A549 (cell line): ENCODE results near the gene ALDOA. TPM values are rescaled to one million over a fixed set of nuclear protein-coding genes. Genes with fewer than 3 reads are reported as not detected.

Source experiments
- ATAC-seq, 2 experiments: fragments of 200-7000 bp in 1 of 2; fragments of >200 bp in 1 of 2; cut with Nextera tagmentation in 1 of 2; cut with Tn5 transposase in 1 of 2; 3 replicates each; pipeline versions ENCODE4 v1.8.0 to v1.9.1; 2018 to 2020; ENCODE audit warnings: mild to moderate bottlenecking in 1 of 2, moderate library complexity in 1 of 2
- CTCF ChIA-PET: fragments of 300-600 bp; sonication (Branson Sonifier 250); formaldehyde crosslinking; extraction: SDS; loops from one replicate; lab custom pipeline; 2021; ENCODE audit warnings: antibody characterized with exemption, inconsistent platforms; lab: Yijun Ruan, JAX
- POLR2A ChIA-PET: fragments of 350-600 bp; formaldehyde crosslinking; extraction: SDS; loops from one replicate; lab custom pipeline; 2021; ENCODE audit warnings: antibody characterized with exemption, inconsistent platforms; lab: Yijun Ruan, JAX
- DNase-seq, 2 experiments: peaks; one replicate each; pipeline versions ENCODE4 v3.0.0 to v3.0.0-alpha.2; 2011 to 2016; ENCODE audit warnings: low read depth in 1 of 2, low spot score in 1 of 2
- FAIRE-seq: peaks from 2 replicates; lab custom pipeline; 2011; peaks lifted over from hg19 to GRCh38; lab: Jason Lieb, UNC
- H3K27ac ChIP-seq, 2 experiments: fragments of >200 bp; sonication (Bioruptor Twin); formaldehyde crosslinking; 3 replicates each; pipeline ENCODE4 v1.5.1; 2016 to 2017
- H3K4me1 ChIP-seq: fragments of >200 bp; sonication (Bioruptor Twin); formaldehyde crosslinking; 3 replicates; pipeline ENCODE4 v1.6.1; 2016
- H3K4me2 ChIP-seq: fragments of >200 bp; sonication (Bioruptor Twin); formaldehyde crosslinking; 3 replicates; pipeline ENCODE4 v1.6.1; 2016
- H3K4me3 ChIP-seq: fragments of >200 bp; sonication (Bioruptor Twin); formaldehyde crosslinking; 3 replicates; pipeline ENCODE4 v1.5.1; 2016
- H3K9me3 ChIP-seq: fragments of >200 bp; sonication (Bioruptor Twin); formaldehyde crosslinking; 3 replicates; pipeline ENCODE4 v1.6.1; 2016
- CHD4 ChIP-seq: fragments of 200-600 bp; sonication (generic); IDR thresholded peaks from 2 replicates; pipeline ENCODE4 v1.6.1; 2016; ENCODE audit warnings: antibody characterized with exemption, mild to moderate bottlenecking, borderline replicate concordance
- CTCF ChIP-seq: fragments of >200 bp; sonication (Bioruptor Twin); formaldehyde crosslinking; IDR thresholded peaks from 3 replicates; pipeline ENCODE4 v1.5.1; 2016
- JUNB ChIP-seq: fragments of >200 bp; sonication (Bioruptor Twin); formaldehyde crosslinking; IDR thresholded peaks from 2 replicates; pipeline ENCODE4 v1.6.1; 2016
- MAFK ChIP-seq: fragments of 450-650 bp; IDR thresholded peaks from 2 replicates; pipeline ENCODE4 v1.6.1; 2014; ENCODE audit not compliant: partially characterized antibody
- MAZ ChIP-seq: fragments of 150-350 bp; IDR thresholded peaks from 2 replicates; pipeline ENCODE4 v1.6.1; 2014; ENCODE audit warnings: antibody characterized with exemption, low read depth, low read length, borderline replicate concordance
- NFE2L2 ChIP-seq: fragments of 150-350 bp; conservative IDR thresholded peaks from 2 replicates; pipeline ENCODE4 v1.6.1; 2014; ENCODE audit warnings: low read length
- NPAS2 ChIP-seq: fragments of 250-450 bp; sonication (Bioruptor Pico); IDR thresholded peaks from 2 replicates; pipeline ENCODE4 v1.8.0; 2022; ENCODE audit warnings: mild to moderate bottlenecking, moderate library complexity, borderline replicate concordance
- PBX3 ChIP-seq: IDR thresholded peaks from 2 replicates; pipeline ENCODE4 v1.6.1; 2012
- RAD21 ChIP-seq, 2 experiments: fragments of >200 bp in 1 of 2; sonication (Bioruptor Twin) in 1 of 2; formaldehyde crosslinking in 1 of 2; IDR thresholded peaks in 1 of 2; conservative IDR thresholded peaks in 1 of 2; 2 replicates in 1 of 2; 3 replicates in 1 of 2; pipeline ENCODE4 v1.6.1; 2012 to 2018; ENCODE audit warnings: inconsistent platforms in 1 of 2
- RFX5 ChIP-seq: fragments of 450-650 bp; IDR thresholded peaks from 2 replicates; pipeline ENCODE4 v1.7.1; 2014; ENCODE audit warnings: antibody characterized with exemption, mild to moderate bottlenecking, moderate library complexity
- TFCP2L1 ChIP-seq: fragments of 250-450 bp; sonication (Bioruptor Pico); IDR thresholded peaks from 2 replicates; pipeline ENCODE4 v1.5.0; 2021; ENCODE audit warnings: mild to moderate bottlenecking
- ZFP36 ChIP-seq: fragments of 450-650 bp; IDR thresholded peaks from 2 replicates; pipeline ENCODE4 v1.6.1; 2014; ENCODE audit warnings: borderline replicate concordance; ENCODE audit not compliant: partially characterized antibody
- whole genome bisulfite sequencing: methylation state at CpG from one replicate; pipeline ENCODE4 v1.1.6; 2017; ENCODE audit errors: missing lambda C conversion rate; 5-methylcytosine and 5-hydroxymethylcytosine counted together
- polyA plus RNA-seq, 4 experiments: library from polyadenylated mRNA; depleted of rRNA in 3 of 4; stranded (reverse); fragments of >200 nt; fragmentation: RNase III in 1 of 4; extraction: RNeasy Plus Mini Kit Qiagen cat#74134 plus additional on column Dnase treatment in 1 of 4; gene quantifications; 2 replicates in 3 of 4; 3 replicates in 1 of 4; pipeline ENCODE4 v1.2.3, GENCODE V29; 2011 to 2017
- TF ChIP-seq, protein P1 (sequence below): fragments of 250-450 bp; sonication (Bioruptor Pico); IDR thresholded peaks from 2 replicates; pipeline ENCODE4 v1.5.0; 2021; ENCODE audit warnings: mild to moderate bottlenecking, moderate library complexity, borderline replicate concordance
- TF ChIP-seq, protein P2 (sequence below): fragments of >200 bp; sonication (Bioruptor Twin); formaldehyde crosslinking; IDR thresholded peaks from 3 replicates; pipeline ENCODE4 v1.6.1; 2016

The ALDOA gene
- polyA plus RNA-seq, 2 of the 4 experiments (the other 2 are of a cell fraction): 741 to 1,286 TPM

GRCh38 chr16:30088237-30088831 is 22.8 kb downstream of the ALDOA start:
- Histone ChIP-seq H3K27ac (peak overlapping the region in 1 of 2 experiments; percentile 94; a peak in 2 of 6 replicates), H3K4me2 (no peak overlapping the region), H3K4me1 (peaks cover 19% of the 10 kb centered on the region), H3K9me3 (no peaks in the 10 kb centered on the region), H3K4me3 (no peak overlapping the region)
- ATAC-seq (no peak), FAIRE-seq (no peak), DNase-seq (no peak)
- TF ChIP-seq, protein P1, sequence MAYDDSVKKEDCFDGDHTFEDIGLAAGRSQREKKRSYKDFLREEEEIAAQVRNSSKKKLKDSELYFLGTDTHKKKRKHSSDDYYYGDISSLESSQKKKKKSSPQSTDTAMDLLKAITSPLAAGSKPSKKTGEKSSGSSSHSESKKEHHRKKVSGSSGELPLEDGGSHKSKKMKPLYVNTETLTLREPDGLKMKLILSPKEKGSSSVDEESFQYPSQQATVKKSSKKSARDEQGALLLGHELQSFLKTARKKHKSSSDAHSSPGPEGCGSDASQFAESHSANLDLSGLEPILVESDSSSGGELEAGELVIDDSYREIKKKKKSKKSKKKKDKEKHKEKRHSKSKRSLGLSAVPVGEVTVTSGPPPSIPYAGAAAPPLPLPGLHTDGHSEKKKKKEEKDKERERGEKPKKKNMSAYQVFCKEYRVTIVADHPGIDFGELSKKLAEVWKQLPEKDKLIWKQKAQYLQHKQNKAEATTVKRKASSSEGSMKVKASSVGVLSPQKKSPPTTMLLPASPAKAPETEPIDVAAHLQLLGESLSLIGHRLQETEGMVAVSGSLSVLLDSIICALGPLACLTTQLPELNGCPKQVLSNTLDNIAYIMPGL (CRISPR knock-in tag): no peak
- peak; percentile 93 for TF ChIP-seq MAFK
- ChIA-PET POLR2A (interaction anchor here (4.9 kb wide), 1 partner anchor 23 kb away, joined by 67 read pairs; the partner anchor contains the start of gene ALDOA), CTCF (interaction anchor here (7.4 to 9.6 kb wide), 2 partner anchors 10 to 24 kb away, joined by 119 to 143 read pairs; partner anchors contain the start of genes ALDOA and PPP4C)
- WGBS: 67% methylated on average over 10 of the region's 10 CpGs

- POLR2A ChIA-PET: interaction anchor here (4.9 kb wide), 1 partner anchor 23 kb away, joined by 67 read pairs; the partner anchor contains the start of gene ALDOA
- DNase-seq (no peak), FAIRE-seq (no peak), ATAC-seq (no peak)
- H3K4me3 ChIP-seq: no peak overlapping the region
- TF ChIP-seq TFCP2L1 (CRISPR knock-in tag): no peak
- no peak for TF ChIP-seq JUNB
- TF ChIP-seq RAD21 (conservative IDR thresholded peaks at IDR 0.05 in 1 of 2, IDR thresholded peaks at IDR 0.05 in 1 of 2): no peak
- TF ChIP-seq NFE2L2: no peak
- TF ChIP-seq RFX5: no peak
- TF ChIP-seq CHD4: no peak
- no peak for TF ChIP-seq ZFP36
- TF ChIP-seq NPAS2: no peak
- TF ChIP-seq, protein P1 (CRISPR knock-in tag): no peak
- TF ChIP-seq, protein P2, sequence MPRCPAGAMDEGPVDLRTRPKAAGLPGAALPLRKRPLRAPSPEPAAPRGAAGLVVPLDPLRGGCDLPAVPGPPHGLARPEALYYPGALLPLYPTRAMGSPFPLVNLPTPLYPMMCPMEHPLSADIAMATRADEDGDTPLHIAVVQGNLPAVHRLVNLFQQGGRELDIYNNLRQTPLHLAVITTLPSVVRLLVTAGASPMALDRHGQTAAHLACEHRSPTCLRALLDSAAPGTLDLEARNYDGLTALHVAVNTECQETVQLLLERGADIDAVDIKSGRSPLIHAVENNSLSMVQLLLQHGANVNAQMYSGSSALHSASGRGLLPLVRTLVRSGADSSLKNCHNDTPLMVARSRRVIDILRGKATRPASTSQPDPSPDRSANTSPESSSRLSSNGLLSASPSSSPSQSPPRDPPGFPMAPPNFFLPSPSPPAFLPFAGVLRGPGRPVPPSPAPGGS: no peak
- no peak overlapping the region for H3K4me2 ChIP-seq
- peaks cover 19% of the 10 kb centered on the region for H3K4me1 ChIP-seq
- H3K27ac ChIP-seq: peak overlapping the region in 1 of 2 experiments; percentile 94; a peak in 3 of 6 replicates
- CTCF ChIA-PET: interaction anchor here (0.7 to 9.6 kb wide), 4 partner anchors 11 to 1233 kb away, joined by 3 to 153 read pairs (median 131); partner anchors contain the start of genes ALDOA, GDPD3 and PPP4C
- WGBS: 92% methylated on average over 19 of the region's 22 CpGs
- no peaks in the 10 kb centered on the region for H3K9me3 ChIP-seq
Measured at GRCh38 chr16:30088832-30089624, 23.5 kb downstream of the ALDOA start.

- POLR2A ChIA-PET: interaction anchor here (1.8 to 4.9 kb wide), 2 partner anchors 14 to 25 kb away, joined by 7 to 67 read pairs; partner anchors contain the start of gene ALDOA
- peak overlapping the region in 1 of 2 experiments; percentile 94; a peak in 3 of 6 replicates for H3K27ac ChIP-seq
- FAIRE-seq (no peak), ATAC-seq (no peak), DNase-seq (no peak)
- WGBS: 90% methylated on average over 19 of the region's 26 CpGs
- peaks cover 26% of the 10 kb centered on the region for H3K4me1 ChIP-seq
- CTCF ChIA-PET: interaction anchor here (0.6 to 9.6 kb wide), 21 partner anchors 10 to 547 kb away, joined by 3 to 153 read pairs (median 6); partner anchors contain the start of genes ALDOA, GDPD3, PPP4C and TAOK2
- no peaks in the 10 kb centered on the region for H3K9me3 ChIP-seq
- H3K4me2 ChIP-seq: peak overlapping the region; percentile 88; the same call in 1 of the 3 replicates
- no peak for TF ChIP-seq CTCF
- no peak for TF ChIP-seq MAZ
- no peak for TF ChIP-seq PBX3
- no peak overlapping the region; the same call in 2 of the 3 replicates for H3K4me3 ChIP-seq
Measured at GRCh38 chr16:30090610-30091331, 25.2 kb downstream of the ALDOA start.
